DND-41 (cell line): ENCODE measurements around the gene XPO4.
A peak's percentile ranks its signal among the peaks of the same experiment; 100 is the strongest.
"Not testable (repeated sequence)": the region's sequence is repeated elsewhere in the genome, so short reads cannot be mapped to it uniquely, and the experiment has no call there.

Experiments used
- ATAC-seq: fragments of 200-7000 bp; cut with Tn5 transposase; 3 replicates; pipeline ENCODE4 v1.9.1; 2021; ENCODE audit warnings: low read depth; ENCODE audit not compliant: insufficient read depth
- DNase-seq: peaks from one replicate; pipeline ENCODE4 v3.0.0-alpha.2; 2020
- H2AFZ ChIP-seq: 2 replicates; pipeline ENCODE4 v1.6.0; 2012; ENCODE audit warnings: low read depth, low read length
- H3K27ac ChIP-seq: 2 replicates; pipeline ENCODE4 v1.5.1; 2012; ENCODE audit warnings: low read length, inconsistent platforms
- H3K27me3 ChIP-seq: fragments of 200-600 bp; sonication (generic); 2 replicates; pipeline ENCODE4 v1.6.0; 2012; ENCODE audit warnings: low read length, mild to moderate bottlenecking, inconsistent platforms; ENCODE audit not compliant: insufficient read depth, poor library complexity
- H3K36me3 ChIP-seq: 2 replicates; pipeline ENCODE4 v1.5.1; 2012; ENCODE audit warnings: low read length, inconsistent platforms; ENCODE audit not compliant: insufficient read depth
- H3K4me1 ChIP-seq: 2 replicates; pipeline ENCODE4 v1.5.1; 2012; ENCODE audit warnings: mild to moderate bottlenecking, low read length; ENCODE audit not compliant: insufficient read depth
- H3K4me2 ChIP-seq: 2 replicates; pipeline ENCODE4 v1.6.0; 2012; ENCODE audit warnings: mild to moderate bottlenecking, moderate library complexity, low read length, inconsistent platforms; ENCODE audit not compliant: insufficient read depth
- H3K4me3 ChIP-seq, 2 experiments: fragments of 200-600 bp in 1 of 2; shearing (Covaris generic) in 1 of 2; 2 replicates each; pipeline ENCODE4 v1.5.1; 2012 to 2016; ENCODE audit warnings: inconsistent platforms in 2 of 2, low read length in 2 of 2, mild to moderate bottlenecking in 2 of 2, low read depth in 1 of 2, moderate library complexity in 1 of 2
- H3K79me2 ChIP-seq: 2 replicates; pipeline ENCODE4 v1.6.0; 2012; ENCODE audit warnings: low read length, inconsistent platforms; ENCODE audit not compliant: insufficient read depth
- H3K9ac ChIP-seq: 2 replicates; pipeline ENCODE4 v1.6.0; 2012; ENCODE audit warnings: low read depth, mild to moderate bottlenecking, inconsistent platforms, low read length, moderate library complexity
- H3K9me3 ChIP-seq: 2 replicates; pipeline ENCODE4 v1.5.1; 2012; ENCODE audit warnings: low read length, moderate library complexity, mild to moderate bottlenecking, inconsistent platforms; ENCODE audit not compliant: insufficient read depth, severe bottlenecking
- H4K20me1 ChIP-seq: 2 replicates; pipeline ENCODE4 v1.6.0; 2012; ENCODE audit warnings: low read length; ENCODE audit not compliant: insufficient read depth
- CTCF ChIP-seq: IDR thresholded peaks from 2 replicates; pipeline ENCODE4 v1.5.1; 2012; ENCODE audit warnings: borderline replicate concordance, low read length, moderate library complexity, mild to moderate bottlenecking; ENCODE audit not compliant: poor library complexity, severe bottlenecking; ENCODE audit errors: extremely low read depth
- EZH2 ChIP-seq: IDR thresholded peaks from 3 replicates; pipeline ENCODE4 v1.6.1; 2012; ENCODE audit warnings: borderline replicate concordance, low read depth, mild to moderate bottlenecking, moderate library complexity, low read length, inconsistent platforms; ENCODE audit not compliant: severe bottlenecking

The XPO4 gene

GRCh38 chr13:20938302-20938701 lies 35.8 kb upstream of the XPO4 start:
- H3K4me3 ChIP-seq = no peak overlapping the region
- no peak for TF ChIP-seq CTCF
- no peak for TF ChIP-seq EZH2
- no peaks in the 10 kb centered on the region for H4K20me1 ChIP-seq
- H3K4me2 ChIP-seq = no peak overlapping the region
- no peaks in the 10 kb centered on the region for H3K4me1 ChIP-seq
- H3K27ac ChIP-seq = no peak overlapping the region
- no peak for DNase-seq
- H3K36me3 ChIP-seq = no peaks in the 10 kb centered on the region
- peaks cover 10% of the 10 kb centered on the region for H3K27me3 ChIP-seq
- H2AFZ ChIP-seq = no peak overlapping the region
- ATAC-seq = no peak
- no peaks in the 10 kb centered on the region for H3K9me3 ChIP-seq
- no peaks in the 10 kb centered on the region for H3K79me2 ChIP-seq
- no peak overlapping the region for H3K9ac ChIP-seq

GRCh38 chr13:20927596-20928257 lies 25.2 kb upstream of the XPO4 start:
- no peak for ATAC-seq

GRCh38 chr13:20925395-20925790 lies 22.8 kb upstream of the XPO4 start:
- H3K4me2 ChIP-seq, H3K9ac ChIP-seq, H3K27ac ChIP-seq, DNase-seq, H3K79me2 ChIP-seq, H3K4me1 ChIP-seq, H2AFZ ChIP-seq, H4K20me1 ChIP-seq, H3K4me3 ChIP-seq, ATAC-seq, H3K36me3 ChIP-seq, H3K27me3 ChIP-seq, H3K9me3 ChIP-seq: not testable (repeated sequence)

More at GRCh38 chr13:20927596-20928257, 25.2 kb upstream of the XPO4 start:
- Histone ChIP-seq H2AFZ (no peak overlapping the region), H3K36me3 (no peaks in the 10 kb centered on the region), H3K4me2 (no peak overlapping the region), H3K27me3 (no peaks in the 10 kb centered on the region), H3K9me3 (no peaks in the 10 kb centered on the region), H3K9ac (no peak overlapping the region), H3K4me1 (no peaks in the 10 kb centered on the region), H4K20me1 (no peaks in the 10 kb centered on the region), H3K4me3 (no peak overlapping the region), H3K79me2 (no peaks in the 10 kb centered on the region), H3K27ac (no peak overlapping the region)
- no peak for DNase-seq
- TF ChIP-seq EZH2 (no peak), CTCF (no peak)

- no peaks in the 10 kb centered on the region for H3K9me3 ChIP-seq
- H3K9ac ChIP-seq = no peak overlapping the region
- ATAC-seq = peak; percentile 91
- TF ChIP-seq EZH2 = no peak
- peak; percentile 88 for TF ChIP-seq CTCF
- peak; percentile 81 for DNase-seq
- H3K27me3 ChIP-seq = no peaks in the 10 kb centered on the region
- H3K79me2 ChIP-seq = no peaks in the 10 kb centered on the region
- no peak overlapping the region for H2AFZ ChIP-seq
- no peaks in the 10 kb centered on the region for H4K20me1 ChIP-seq
- H3K4me1 ChIP-seq = no peaks in the 10 kb centered on the region
- H3K4me3 ChIP-seq = no peak overlapping the region
- no peaks in the 10 kb centered on the region for H3K36me3 ChIP-seq
- H3K4me2 ChIP-seq = no peak overlapping the region
- H3K27ac ChIP-seq = no peak overlapping the region
Observed at GRCh38 chr13:20924758-20925394, 22.3 kb upstream of the XPO4 start.
